PC-3 (cell line): ENCODE results near the gene IQSEC3.

Experiments used
- CTCF ChIP-seq: fragments of 300-600 bp; sonication (generic); conservative IDR thresholded peaks from 2 replicates; pipeline ENCODE4 v1.5.1; 2017; ENCODE audit warnings: antibody characterized with exemption, low read depth, mild to moderate bottlenecking, low read length
- EZH2phosphoT487 ChIP-seq: fragments of 300-600 bp; sonication (generic); IDR thresholded peaks from 2 replicates; pipeline ENCODE4 v1.6.1; 2018; ENCODE audit warnings: mild to moderate bottlenecking, antibody characterized with exemption, low read length, borderline replicate concordance

GRCh38 chr12:220491-220890 is 153.9 kb downstream of the IQSEC3 start:
- TF ChIP-seq CTCF = no peak
- TF ChIP-seq EZH2phosphoT487 = no peak
